Epithelial cell of proximal tubule (primary cell): ENCODE results near the gene COG2. TPM values are rescaled to one million over a fixed set of nuclear protein-coding genes. Genes with fewer than 3 reads are reported as not detected.

Experiments
- DNase-seq: peaks from one replicate; pipeline ENCODE4 v3.0.0-alpha.2; 2011; ENCODE audit warnings: low read depth
- H3K4me3 ChIP-seq: 2 replicates; pipeline ENCODE4 v1.5.1; 2011; ENCODE audit warnings: low read depth, mild to moderate bottlenecking, low read length
- CTCF ChIP-seq: conservative IDR thresholded peaks from 2 replicates; pipeline ENCODE4 v1.5.1; 2012; ENCODE audit warnings: low read depth, mild to moderate bottlenecking, low read length
- total RNA-seq: library from RNA; depleted of rRNA; stranded (reverse); fragments of >200 nt; gene quantifications from 2 replicates; pipeline ENCODE4 v1.2.3, GENCODE V29; 2015

COG2 gene
- total RNA-seq, 1 donor from 2014 or later = 17.2 TPM

GRCh38 chr1:230614121-230614520, 28.2 kb upstream of the COG2 start:
- H3K4me3 ChIP-seq = no peak overlapping the region
- no peak for DNase-seq
- no peak for TF ChIP-seq CTCF

GRCh38 chr1:230618537-230618936, 23.7 kb upstream of the COG2 start:
- TF ChIP-seq CTCF = no peak
- H3K4me3 ChIP-seq = no peak overlapping the region

GRCh38 chr1:230620649-230621323, 21.5 kb upstream of the COG2 start:
- DNase-seq = no peak
- TF ChIP-seq CTCF = no peak
- no peak overlapping the region for H3K4me3 ChIP-seq

More at GRCh38 chr1:230618537-230618936, 23.7 kb upstream of the COG2 start:
- DNase-seq = no peak

DNA sequence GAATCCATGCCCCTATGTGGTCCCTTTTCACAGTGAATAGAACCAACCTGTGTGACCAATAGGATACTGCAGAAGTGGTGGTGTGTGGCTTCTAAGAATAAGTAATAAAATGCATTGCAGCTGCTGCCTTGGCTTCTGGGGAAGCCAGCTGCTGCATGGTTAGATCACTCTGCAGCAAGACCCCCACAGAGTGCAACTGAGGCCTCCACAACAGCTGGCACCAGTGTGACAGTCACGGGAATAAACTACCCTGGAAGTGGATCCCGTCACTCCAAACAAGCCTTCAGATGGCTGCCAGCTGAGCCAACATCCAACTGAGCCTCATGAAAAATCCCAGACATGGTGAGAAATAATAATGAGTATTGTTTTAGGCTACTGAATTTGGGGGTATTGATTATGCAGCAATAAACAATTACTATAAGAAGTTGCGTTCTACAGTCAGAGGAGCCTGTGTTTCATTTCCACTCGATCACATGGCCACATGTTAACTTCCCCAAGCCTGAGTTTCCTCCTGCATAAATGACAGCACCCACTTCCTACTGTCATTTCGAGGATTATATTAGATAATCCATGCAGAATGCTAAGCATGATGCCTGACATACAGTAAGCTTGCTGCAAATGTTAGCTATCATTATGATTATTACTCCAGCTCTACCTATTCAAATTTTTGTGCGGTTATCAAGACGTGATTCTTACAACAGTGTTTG, 20.8 kb upstream of the COG2 start:
- no peak for TF ChIP-seq CTCF
- H3K4me3 ChIP-seq = no peak overlapping the region
- no peak for DNase-seq

DNA sequence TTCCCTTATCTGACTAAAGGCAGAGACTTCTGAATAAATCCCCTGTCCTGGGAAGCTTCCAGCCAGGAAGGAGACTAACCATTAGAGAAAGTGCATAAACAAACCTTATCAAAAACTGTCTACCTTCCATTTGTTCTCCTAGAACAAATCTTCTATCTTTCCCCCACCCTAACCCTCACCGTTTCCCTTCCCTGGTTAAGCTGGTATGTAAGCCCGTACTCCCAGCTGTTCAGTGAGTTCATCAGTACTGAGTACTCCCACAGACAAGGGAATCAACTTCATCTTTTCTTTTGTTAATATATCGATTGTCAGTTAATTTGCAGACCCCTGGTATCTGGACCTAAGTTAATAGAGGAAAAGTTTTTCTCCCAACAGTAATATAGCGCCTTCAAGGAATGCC, 20.1 kb upstream of the COG2 start:
- no peak for DNase-seq
- no peak for TF ChIP-seq CTCF

GRCh38 chr1:230624097-230624713, 18.1 kb upstream of the COG2 start:
- TF ChIP-seq CTCF = no peak
- DNase-seq = no peak
- H3K4me3 ChIP-seq = no peak overlapping the region

More for the DNA sequence above, 20.1 kb upstream of the COG2 start:
- no peak overlapping the region for H3K4me3 ChIP-seq

DNA sequence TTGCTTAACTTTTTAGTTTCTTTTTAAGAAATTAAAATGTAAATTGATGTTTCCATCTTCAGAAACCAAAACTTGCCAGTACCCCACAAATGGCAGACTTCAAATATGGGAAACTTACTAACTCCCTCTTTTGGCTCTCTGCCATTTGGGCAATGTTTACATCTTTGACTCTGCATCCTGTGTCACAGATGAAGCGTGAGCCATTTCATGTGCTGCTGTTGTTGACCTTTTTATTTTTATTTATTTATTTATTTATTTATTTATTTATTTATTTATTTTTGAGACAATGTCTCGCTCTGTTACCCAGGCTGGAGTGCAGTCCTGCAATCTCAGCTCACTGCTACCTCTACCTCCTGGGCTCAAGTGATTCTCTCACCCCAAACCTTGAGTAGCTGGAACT, 16.0 kb upstream of the COG2 start:
- TF ChIP-seq CTCF = no peak
- no peak overlapping the region for H3K4me3 ChIP-seq
- DNase-seq = no peak
